Measurements from ENCODE around the gene IL18R1.

- no peak for TF ChIP-seq MAFK (IDR thresholded peaks at IDR 0.05; ENCODE audit: low read length)
- no peak for TF ChIP-seq ZZZ3 (IDR thresholded peaks at IDR 0.05)
- TF ChIP-seq IRF1 (CRISPR knock-in tag; IDR thresholded peaks at IDR 0.05; ENCODE audit: borderline replicate concordance) = no peak
- no peak for TF ChIP-seq TAF1 (IDR thresholded peaks at IDR 0.05; ENCODE audit: control insufficient read depth, extremely low read depth, insufficient read depth, low read length, severe bottlenecking)
- no peak for TF ChIP-seq RBBP5 (IDR thresholded peaks at IDR 0.05; ENCODE audit: borderline replicate concordance, insufficient read depth, low read length, poor library complexity, severe bottlenecking)
- no peak for TF ChIP-seq CC2D1A (IDR thresholded peaks at IDR 0.05)
- no peak for TF ChIP-seq GATA2 (CRISPR knock-in tag; IDR thresholded peaks at IDR 0.05)
- no peak for TF ChIP-seq ZNF780A (CRISPR knock-in tag; IDR thresholded peaks at IDR 0.05)
- no peak for TF ChIP-seq SMAD4 (CRISPR knock-in tag; conservative IDR thresholded peaks at IDR 0.05)
- no peak for TF ChIP-seq THRB (CRISPR knock-in tag; conservative IDR thresholded peaks at IDR 0.05)
These were observed 37.2 kb upstream of the IL18R1 start for GRCh38 chr2:102318437-102318836.

Measured in K562 (cell line).